ENCODE data around the gene SLC34A1. TPM values are rescaled to one million over a fixed set of nuclear protein-coding genes. Genes with fewer than 3 reads are reported as not detected.

Gene SLC34A1
- total RNA-seq, 1 donor from 2014 or later = 0.07 TPM

GRCh38 chr5:177383181-177383580, 1.1 kb upstream of the SLC34A1 start:
- intact Hi-C loops (cut with micrococcal nuclease) = no loop called here

GRCh38 chr5:177385720-177386119, 1.5 kb downstream of the SLC34A1 start:
- intact Hi-C loops (cut with micrococcal nuclease) = no loop called here

- intact Hi-C loops (cut with micrococcal nuclease) = no loop called here
Observed at GRCh38 chr5:177386542-177386941, 2.3 kb downstream of the SLC34A1 start.

GRCh38 chr5:177387405-177387804, 3.2 kb downstream of the SLC34A1 start:
- intact Hi-C loops (cut with micrococcal nuclease) = no loop called here

- intact Hi-C loops (cut with micrococcal nuclease) = no loop called here
Observed at GRCh38 chr5:177388521-177389052, 4.4 kb downstream of the SLC34A1 start.

GRCh38 chr5:177389241-177390169, 5.3 kb downstream of the SLC34A1 start:
- intact Hi-C loops (cut with micrococcal nuclease) = loop anchor here (1.0 to 2.0 kb wide), 4 partner anchors 14 to 112 kb away; partner anchors contain the start of gene PRR7

GRCh38 chr5:177390363-177391300, 6.4 kb downstream of the SLC34A1 start:
- intact Hi-C loops (cut with micrococcal nuclease) = loop anchor here (1.0 to 2.0 kb wide), 4 partner anchors 13 to 111 kb away; partner anchors contain the start of gene PRR7

GRCh38 chr5:177392765-177393164, 8.5 kb downstream of the SLC34A1 start:
- intact Hi-C loops (cut with micrococcal nuclease) = no loop called here

- intact Hi-C loops (cut with micrococcal nuclease) = no loop called here
Observed at GRCh38 chr5:177393206-177393765, 9.1 kb downstream of the SLC34A1 start.

GRCh38 chr5:177393990-177394389, 9.8 kb downstream of the SLC34A1 start:
- intact Hi-C loops (cut with micrococcal nuclease) = no loop called here

GRCh38 chr5:177396078-177396477, 11.8 kb downstream of the SLC34A1 start:
- intact Hi-C loops (cut with micrococcal nuclease) = no loop called here

- intact Hi-C loops (cut with micrococcal nuclease) = no loop called here
Observed at GRCh38 chr5:177396807-177397206, 12.6 kb downstream of the SLC34A1 start.

GRCh38 chr5:177397875-177398390, 13.7 kb downstream of the SLC34A1 start:
- intact Hi-C loops (cut with micrococcal nuclease) = no loop called here

GRCh38 chr5:177399997-177400868, 16.0 kb downstream of the SLC34A1 start, which contains the start of gene PFN3:
Gene PFN3, minus strand, starts transcription at chr5:177400661. Its CDS starts 85 bp downstream, at chr5:177400576.
- intact Hi-C loops (cut with micrococcal nuclease) = loop anchor here (5.0 kb wide), 1 partner anchor 43 kb away; the partner anchor contains the start of gene RGS14

GRCh38 chr5:177402271-177403043, 18.2 kb downstream of the SLC34A1 start:
- intact Hi-C loops (cut with micrococcal nuclease) = loop anchor here (1.0 to 5.0 kb wide), 4 partner anchors 12 to 84 kb away; partner anchors contain the start of genes PRR7 and RGS14

- intact Hi-C loops (cut with micrococcal nuclease) = loop anchor here (1.0 to 5.0 kb wide), 4 partner anchors 13 to 84 kb away; partner anchors contain the start of genes PRR7 and RGS14
Observed at GRCh38 chr5:177403102-177403791, 19.0 kb downstream of the SLC34A1 start.

- intact Hi-C loops (cut with micrococcal nuclease) = loop anchor here (1.0 to 5.0 kb wide), 7 partner anchors 14 to 93 kb away; partner anchors contain the start of genes PDLIM7, PRR7 and RGS14
Observed at GRCh38 chr5:177403792-177404640, 19.8 kb downstream of the SLC34A1 start.

Measured in T-helper 2 cell treated with Interferon-gamma antibody and Interleukin-4, amounts not matched to agents 100 ng/mL and 5 ng/mL, for 36 hours (primary cell).